Embryonic facial prominence (tissue), 1 donor: ENCODE results near the gene PPM1H.
A peak's percentile ranks its signal among the peaks of the same experiment; 100 is the strongest.

Source experiments
- DNase-seq: peaks from one replicate; pipeline ENCODE4 v3.0.0-alpha.2; 2016; ENCODE audit errors: extremely low spot score

PPM1H gene

GRCh38 chr12:62604373-62604772, 330.6 kb downstream of the PPM1H start:
- no peak for DNase-seq

GRCh38 chr12:62603811-62604098, 331.2 kb downstream of the PPM1H start:
- DNase-seq = no peak

GRCh38 chr12:62603061-62603810, 331.7 kb downstream of the PPM1H start:
- DNase-seq = peak; percentile 85

- DNase-seq = peak; percentile 80
These were observed 332.5 kb downstream of the PPM1H start for GRCh38 chr12:62602255-62603060.

GRCh38 chr12:62601765-62602164, 333.2 kb downstream of the PPM1H start:
- no peak for DNase-seq

GRCh38 chr12:62599854-62600437, 335.0 kb downstream of the PPM1H start:
- no peak for DNase-seq

GRCh38 chr12:62598846-62599245, 336.1 kb downstream of the PPM1H start:
- DNase-seq = no peak

- no peak for DNase-seq
These were observed 337.7 kb downstream of the PPM1H start for GRCh38 chr12:62597253-62597652.
